ENCODE results near the gene PRDM5. TPM values are rescaled to one million over a fixed set of nuclear protein-coding genes. Genes with fewer than 3 reads are reported as not detected.

The PRDM5 gene
- total RNA-seq, 4 donors from 2014 or later = 17.7 to 49.9 (median 44.6) TPM

DNA sequence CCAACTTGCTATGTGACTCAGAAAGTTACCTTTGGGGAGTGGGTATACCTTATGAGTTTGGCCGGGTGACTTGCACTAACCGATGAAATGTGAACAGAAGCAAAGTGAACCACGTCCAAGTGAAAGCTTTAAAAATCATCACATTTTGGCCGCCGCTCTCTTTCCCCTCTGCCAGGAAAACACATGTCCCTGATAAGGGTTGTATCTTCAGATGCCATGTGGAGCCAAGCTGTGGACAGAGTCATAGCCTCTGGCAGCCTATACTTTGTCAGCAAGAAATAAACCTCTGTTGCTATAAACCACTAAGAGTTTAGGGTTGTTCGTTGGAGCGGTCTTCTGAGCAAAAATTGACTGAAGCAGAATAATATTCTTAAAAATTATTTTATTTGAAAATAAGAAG, 92.3 kb downstream of the PRDM5 start:
- no peaks in the 10 kb centered on the region for H3K4me1 ChIP-seq
- no peaks in the 10 kb centered on the region for H3K27me3 ChIP-seq
- intact Hi-C loops (cut with DNase I) = no loop called here
- no peaks in the 10 kb centered on the region for H3K36me3 ChIP-seq
- no peak overlapping the region for H3K4me3 ChIP-seq (replicated peaks in 1 of 3)
- no peak overlapping the region for H3K27ac ChIP-seq
- no peaks in the 10 kb centered on the region for H3K9me3 ChIP-seq
- 71 to 85% methylated on average over 7 of the region's 7 CpGs for WGBS, 2 donors
- DNase-seq = no peak
- TF ChIP-seq, protein P1, sequence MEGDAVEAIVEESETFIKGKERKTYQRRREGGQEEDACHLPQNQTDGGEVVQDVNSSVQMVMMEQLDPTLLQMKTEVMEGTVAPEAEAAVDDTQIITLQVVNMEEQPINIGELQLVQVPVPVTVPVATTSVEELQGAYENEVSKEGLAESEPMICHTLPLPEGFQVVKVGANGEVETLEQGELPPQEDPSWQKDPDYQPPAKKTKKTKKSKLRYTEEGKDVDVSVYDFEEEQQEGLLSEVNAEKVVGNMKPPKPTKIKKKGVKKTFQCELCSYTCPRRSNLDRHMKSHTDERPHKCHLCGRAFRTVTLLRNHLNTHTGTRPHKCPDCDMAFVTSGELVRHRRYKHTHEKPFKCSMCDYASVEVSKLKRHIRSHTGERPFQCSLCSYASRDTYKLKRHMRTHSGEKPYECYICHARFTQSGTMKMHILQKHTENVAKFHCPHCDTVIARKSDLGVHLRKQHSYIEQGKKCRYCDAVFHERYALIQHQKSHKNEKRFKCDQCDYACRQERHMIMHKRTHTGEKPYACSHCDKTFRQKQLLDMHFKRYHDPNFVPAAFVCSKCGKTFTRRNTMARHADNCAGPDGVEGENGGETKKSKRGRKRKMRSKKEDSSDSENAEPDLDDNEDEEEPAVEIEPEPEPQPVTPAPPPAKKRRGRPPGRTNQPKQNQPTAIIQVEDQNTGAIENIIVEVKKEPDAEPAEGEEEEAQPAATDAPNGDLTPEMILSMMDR (IDR thresholded peaks at IDR 0.05) = no peak
- TF ChIP-seq POLR2A (IDR thresholded peaks at IDR 0.05) = no peak

DNA sequence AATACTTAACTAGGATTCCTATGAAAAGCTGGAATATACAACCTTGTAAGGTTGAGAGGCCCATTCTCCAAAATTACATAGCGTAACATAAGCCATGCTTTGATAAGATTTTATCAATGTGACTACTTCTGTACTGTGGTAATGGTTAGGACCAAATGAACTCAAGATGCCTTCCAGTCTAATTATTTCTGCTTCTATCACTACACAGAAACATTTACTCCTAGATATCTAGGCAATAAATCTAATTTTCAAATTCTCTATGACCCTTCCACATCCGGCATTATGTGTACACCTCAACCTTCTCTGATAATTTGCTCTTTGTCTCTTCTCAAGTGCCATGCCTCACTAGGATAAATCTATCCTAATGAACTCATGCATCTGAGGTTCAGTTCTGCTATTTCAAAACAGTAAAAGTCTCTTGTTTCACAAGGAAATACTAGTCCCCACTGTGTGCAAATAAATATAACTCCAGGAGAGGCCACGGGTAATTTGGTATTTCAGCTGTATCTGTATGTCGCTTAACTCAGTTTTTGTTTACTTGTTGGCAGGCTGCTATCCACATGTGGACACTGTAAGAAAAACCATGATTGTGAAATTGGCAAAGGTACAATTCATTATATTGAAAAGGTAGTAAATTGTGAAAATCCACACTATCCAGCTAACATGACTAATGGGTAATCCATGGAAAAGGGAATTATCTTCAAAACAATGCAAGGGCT, 93.3 kb downstream of the PRDM5 start:
- Histone ChIP-seq H3K27ac (no peak overlapping the region), H3K4me3 (replicated peaks in 1 of 3) (no peak overlapping the region), H3K9me3 (no peaks in the 10 kb centered on the region), H3K27me3 (no peaks in the 10 kb centered on the region), H3K36me3 (no peaks in the 10 kb centered on the region), H3K4me1 (peaks cover 6 to 8% of the 10 kb centered on the region in 2 donors)
- intact Hi-C loops (cut with DNase I) = no loop called here
- WGBS, 2 donors = 78 to 85% methylated on average over 4 of the region's 4 CpGs
- DNase-seq = no peak
- TF ChIP-seq, protein P1 (IDR thresholded peaks at IDR 0.05) = no peak
- TF ChIP-seq POLR2A (IDR thresholded peaks at IDR 0.05) = no peak

DNA sequence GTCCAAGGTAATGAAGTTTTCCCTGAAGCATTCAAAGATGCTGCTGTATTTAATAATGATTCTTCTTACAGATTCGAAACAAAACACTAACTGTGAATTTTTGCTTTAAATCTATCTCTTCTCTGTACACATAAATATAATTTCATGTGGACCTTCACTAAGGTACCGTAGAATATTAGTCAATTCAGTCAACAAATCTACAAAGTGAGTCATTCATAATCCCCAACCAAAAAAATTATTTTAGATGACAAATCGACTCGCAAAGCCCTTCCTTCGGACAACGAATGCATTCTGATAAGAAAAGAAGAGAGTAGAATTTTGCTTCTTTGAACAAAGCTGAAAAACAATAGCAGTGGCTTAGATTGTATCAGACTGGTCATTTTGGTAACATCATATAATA, 95.7 kb downstream of the PRDM5 start:
- H3K27me3 ChIP-seq = no peaks in the 10 kb centered on the region
- H3K36me3 ChIP-seq = no peaks in the 10 kb centered on the region
- DNase-seq = no peak
- peaks cover 14% of the 10 kb centered on the region in 2 donors for H3K4me1 ChIP-seq
- WGBS, 2 donors = 94 to 98% methylated on average over 6 of the region's 6 CpGs
- no peak for TF ChIP-seq POLR2A (IDR thresholded peaks at IDR 0.05)
- TF ChIP-seq, protein P1 (IDR thresholded peaks at IDR 0.05) = no peak
- no peaks in the 10 kb centered on the region for H3K9me3 ChIP-seq
- H3K27ac ChIP-seq = no peak overlapping the region
- intact Hi-C loops (cut with DNase I) = no loop called here
- no peak overlapping the region for H3K4me3 ChIP-seq (replicated peaks in 1 of 3)

DNA sequence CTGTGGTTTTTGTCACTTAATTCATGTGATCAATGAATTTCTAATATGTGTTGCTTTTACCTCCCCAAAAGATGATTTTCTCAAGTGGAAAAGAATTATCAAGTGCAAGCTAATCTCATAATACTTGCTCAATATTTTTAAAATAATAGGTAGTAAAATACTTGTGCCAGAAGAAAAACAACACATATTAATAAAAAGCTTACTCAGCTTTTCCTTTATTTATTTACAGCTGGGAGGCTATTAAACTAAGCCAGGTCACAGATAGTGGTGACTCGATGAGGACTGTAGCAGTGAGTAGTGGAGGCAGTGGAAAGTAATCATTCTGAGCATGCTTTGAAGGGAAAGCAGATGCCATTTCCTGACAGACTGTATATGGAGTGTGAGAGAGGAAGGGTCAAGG, 96.1 kb downstream of the PRDM5 start:
- TF ChIP-seq, protein P1 (IDR thresholded peaks at IDR 0.05) = no peak
- no peak overlapping the region for H3K4me3 ChIP-seq (replicated peaks in 1 of 3)
- H3K4me1 ChIP-seq = peaks cover 14% of the 10 kb centered on the region in 2 donors
- H3K36me3 ChIP-seq = no peaks in the 10 kb centered on the region
- H3K27ac ChIP-seq = no peak overlapping the region
- intact Hi-C loops (cut with DNase I) = no loop called here
- no peaks in the 10 kb centered on the region for H3K9me3 ChIP-seq
- 72 to 84% methylated on average over 1 of the region's 1 CpG for WGBS, 2 donors
- DNase-seq = no peak
- H3K27me3 ChIP-seq = no peaks in the 10 kb centered on the region

DNA sequence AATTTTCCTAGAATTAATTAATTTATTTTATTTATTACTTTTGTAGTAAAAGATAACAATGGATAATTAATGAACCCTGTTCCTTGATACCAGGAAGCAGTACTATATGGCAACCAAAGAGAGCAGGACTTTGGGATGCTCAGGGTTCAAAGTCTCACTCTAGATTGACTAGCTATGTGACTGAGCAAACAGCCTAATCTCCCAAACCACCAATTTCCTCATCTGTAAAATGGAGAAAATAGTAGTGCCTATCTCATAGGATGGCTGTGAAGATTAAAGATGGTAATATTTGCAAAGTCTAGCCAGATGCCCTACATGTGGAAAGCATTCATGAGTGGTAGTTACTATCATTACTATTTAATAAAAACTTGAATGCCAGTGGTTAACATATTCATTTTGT, 97.6 kb downstream of the PRDM5 start:
- no peak for DNase-seq
- intact Hi-C loops (cut with DNase I) = no loop called here
- no peaks in the 10 kb centered on the region for H3K9me3 ChIP-seq

More for the DNA sequence above, 97.6 kb downstream of the PRDM5 start:
- TF ChIP-seq, protein P1 (IDR thresholded peaks at IDR 0.05) = no peak
- TF ChIP-seq POLR2A (IDR thresholded peaks at IDR 0.05) = no peak
- Histone ChIP-seq H3K4me3 (replicated peaks in 1 of 3) (no peak overlapping the region), H3K4me1 (peaks cover 14% of the 10 kb centered on the region in 2 donors), H3K36me3 (no peaks in the 10 kb centered on the region), H3K27me3 (no peaks in the 10 kb centered on the region), H3K27ac (peak overlapping the region in 1 of 3 donors; percentile 61)

Data from thyroid gland (tissue), 4 donors.